Caco-2 (cell line): ENCODE data around the gene FGF14. TPM values are rescaled to one million over a fixed set of nuclear protein-coding genes. Genes with fewer than 3 reads are reported as not detected.

ENCODE experiments used
- BruUV-seq: library from RNA; stranded (reverse); fragments of 400-500 nt; replicated peaks from 2 replicates; lab custom pipeline; 2021; lab: Mats Ljungman, UMichigan
- CTCF ChIA-PET: fragments of 300-600 bp; sonication (Branson Sonifier 250); formaldehyde crosslinking; loops from one replicate; lab custom pipeline; 2022; ENCODE audit warnings: antibody characterized with exemption; lab: Charles Lee
- POLR2A ChIA-PET: fragments of 300-600 bp; sonication (Branson Sonifier 250); formaldehyde crosslinking; loops from one replicate; lab custom pipeline; 2022; ENCODE audit warnings: antibody characterized with exemption; lab: Charles Lee
- DNase-seq, 2 experiments: peaks; one replicate each; pipeline versions ENCODE4 v3.0.0 to v3.0.0-alpha.2; 2020 to 2022
- H3K27me3 ChIP-seq: replicated peaks from 2 replicates; pipeline ENCODE4 v1.6.0; 2011; ENCODE audit warnings: low read length; ENCODE audit not compliant: control insufficient read depth, insufficient read depth
- H3K36me3 ChIP-seq: 2 replicates; pipeline ENCODE4 v1.5.1; 2011; ENCODE audit warnings: low read length; ENCODE audit not compliant: control insufficient read depth, insufficient read depth
- H3K4me1 ChIP-seq: fragments of 250-450 bp; sonication (Bioruptor Pico); 2 replicates; pipeline ENCODE4 v1.5.1; 2020; ENCODE audit warnings: mild to moderate bottlenecking
- H3K4me3 ChIP-seq: 2 replicates; pipeline ENCODE4 v1.5.1; 2011; ENCODE audit warnings: low read depth, mild to moderate bottlenecking, control low read depth, low read length
- H3K9me3 ChIP-seq: fragments of 250-450 bp; sonication (Bioruptor Pico); 2 replicates; pipeline ENCODE4 v1.5.1; 2020; ENCODE audit warnings: mild to moderate bottlenecking, moderate library complexity
- H3K27ac Mint-ChIP-seq: one replicate; pipeline ENCODE4 v1.8.0; 2022; ENCODE audit warnings: mixed read lengths; ENCODE audit not compliant: unreplicated experiment
- H3K27me3 Mint-ChIP-seq: one replicate; pipeline ENCODE4 v1.8.0; 2022; ENCODE audit warnings: mixed read lengths; ENCODE audit not compliant: insufficient read depth, unreplicated experiment
- H3K36me3 Mint-ChIP-seq: one replicate; pipeline ENCODE4 v1.8.0; 2022; ENCODE audit warnings: mild to moderate bottlenecking, mixed read lengths; ENCODE audit not compliant: insufficient read depth, unreplicated experiment
- H3K4me1 Mint-ChIP-seq: one replicate; pipeline ENCODE4 v1.8.0; 2022; ENCODE audit warnings: low read depth, mixed read lengths; ENCODE audit not compliant: unreplicated experiment
- H3K4me3 Mint-ChIP-seq: one replicate; pipeline ENCODE4 v1.8.0; 2022; ENCODE audit warnings: mild to moderate bottlenecking, moderate library complexity, mixed read lengths; ENCODE audit not compliant: unreplicated experiment
- H3K9me3 Mint-ChIP-seq: one replicate; pipeline ENCODE4 v1.8.0; 2022; ENCODE audit warnings: mixed read lengths; ENCODE audit not compliant: unreplicated experiment
- CTCF ChIP-seq, 2 experiments: fragments of 200-600 bp in 1 of 2; IDR thresholded peaks; 1 replicate in 1 of 2; 2 replicates in 1 of 2; pipeline versions ENCODE4 v1.5.1 to v1.8.0; 2011 to 2022; ENCODE audit warnings: antibody characterized with exemption in 1 of 2, control low read depth in 1 of 2, inconsistent platforms in 1 of 2, low read depth in 1 of 2, low read length in 1 of 2, mild to moderate bottlenecking in 1 of 2, moderate library complexity in 1 of 2; ENCODE audit not compliant: insufficient read depth in 1 of 2, severe bottlenecking in 1 of 2, unreplicated experiment in 1 of 2
- intact Hi-C: fragments of 100-400 bp; cut with micrococcal nuclease; formaldehyde crosslinking; loops from one replicate; pipeline ENCODE4 v1.10.0; 2022; ENCODE audit not compliant: unreplicated experiment
- total RNA-seq: library from RNA; stranded (reverse); gene quantifications from 2 replicates; pipeline ENCODE4 v1.2.3, GENCODE V29; 2022

Gene FGF14
- total RNA-seq, 1 experiment from 2014 or later, result not detected

- Mint-ChIP-seq H3K27me3 (peaks cover 17% of the 10 kb centered on the region), H3K4me3 (no peak overlapping the region), H3K4me1 (no peaks in the 10 kb centered on the region), H3K9me3 (no peaks in the 10 kb centered on the region), H3K36me3 (no peaks in the 10 kb centered on the region), H3K27ac (no peak overlapping the region)
- no TSS peak for BruUV-seq
- intact Hi-C loops, result no loop called here
- POLR2A ChIA-PET, result no interaction called here
- no peak overlapping the region for H3K4me3 ChIP-seq
- TF ChIP-seq CTCF (IDR thresholded peaks at IDR 0.05; ENCODE audit: insufficient read depth in 1 of 2, low read depth in 1 of 2, low read length in 1 of 2, severe bottlenecking in 1 of 2, unreplicated experiment in 1 of 2), result no peak
- CTCF ChIA-PET, result no interaction called here
- H3K9me3 ChIP-seq, result no peaks in the 10 kb centered on the region
- DNase-seq, result peak in 1 of 2 experiments; percentile 32
- H3K36me3 ChIP-seq, result no peaks in the 10 kb centered on the region
- no peaks in the 10 kb centered on the region for H3K4me1 ChIP-seq
- no peaks in the 10 kb centered on the region; the same call in 1 of the 2 replicates for H3K27me3 ChIP-seq
Measured at GRCh38 chr13:102347490-102347889, 54.4 kb downstream of the FGF14 start.

GRCh38 chr13:102346769-102347168, 55.1 kb downstream of the FGF14 start:
- intact Hi-C loops, result no loop called here
- ChIA-PET POLR2A (no interaction called here), CTCF (no interaction called here)
- H3K4me3 Mint-ChIP-seq, result no peak overlapping the region
- Histone ChIP-seq H3K9me3 (no peaks in the 10 kb centered on the region), H3K36me3 (no peaks in the 10 kb centered on the region), H3K27me3 (no peaks in the 10 kb centered on the region; the same call in 1 of the 2 replicates), H3K4me3 (no peak overlapping the region), H3K4me1 (no peaks in the 10 kb centered on the region)
- no peaks in the 10 kb centered on the region for H3K9me3 Mint-ChIP-seq
- no TSS peak for BruUV-seq
- peaks cover 17% of the 10 kb centered on the region for H3K27me3 Mint-ChIP-seq
- H3K4me1 Mint-ChIP-seq, result no peaks in the 10 kb centered on the region
- H3K36me3 Mint-ChIP-seq, result no peaks in the 10 kb centered on the region
- DNase-seq, result no peak
- TF ChIP-seq CTCF (IDR thresholded peaks at IDR 0.05; ENCODE audit: insufficient read depth in 1 of 2, low read depth in 1 of 2, low read length in 1 of 2, severe bottlenecking in 1 of 2, unreplicated experiment in 1 of 2), result no peak
- H3K27ac Mint-ChIP-seq, result no peak overlapping the region

- no peak overlapping the region for H3K4me3 ChIP-seq
- DNase-seq, result no peak
- H3K27me3 ChIP-seq, result no peaks in the 10 kb centered on the region; the same call in 1 of the 2 replicates
- no peaks in the 10 kb centered on the region for H3K4me1 ChIP-seq
- intact Hi-C loops, result no loop called here
- peaks cover 10% of the 10 kb centered on the region for H3K27me3 Mint-ChIP-seq
- no TSS peak for BruUV-seq
- POLR2A ChIA-PET, result no interaction called here
- no peaks in the 10 kb centered on the region for H3K36me3 ChIP-seq
- TF ChIP-seq CTCF (IDR thresholded peaks at IDR 0.05; ENCODE audit: insufficient read depth in 1 of 2, low read depth in 1 of 2, low read length in 1 of 2, severe bottlenecking in 1 of 2, unreplicated experiment in 1 of 2), result no peak
- no peak overlapping the region for H3K27ac Mint-ChIP-seq
- no peaks in the 10 kb centered on the region for H3K9me3 Mint-ChIP-seq
- CTCF ChIA-PET, result no interaction called here
- no peaks in the 10 kb centered on the region for H3K9me3 ChIP-seq
- no peaks in the 10 kb centered on the region for H3K4me1 Mint-ChIP-seq
- H3K36me3 Mint-ChIP-seq, result no peaks in the 10 kb centered on the region
- H3K4me3 Mint-ChIP-seq, result no peak overlapping the region
Measured at GRCh38 chr13:102344410-102344809, 57.4 kb downstream of the FGF14 start.
